Chondrocyte (in vitro differentiated cells): Measurements from ENCODE around the gene TMTC4. TPM values are rescaled to one million over a fixed set of nuclear protein-coding genes. Genes with fewer than 3 reads are reported as not detected.

Experiments
- DNase-seq: peaks from one replicate; pipeline ENCODE4 v3.0.0; 2021; ENCODE audit warnings: mixed read lengths, low spot score
- H3K27ac Mint-ChIP-seq: one replicate; pipeline ENCODE4 v1.8.0; 2021; ENCODE audit warnings: mild to moderate bottlenecking, moderate library complexity, mixed read lengths; ENCODE audit not compliant: unreplicated experiment
- H3K27me3 Mint-ChIP-seq: 2 replicates; pipeline ENCODE4 v1.8.0; 2021; ENCODE audit warnings: low read depth, mixed read lengths
- H3K36me3 Mint-ChIP-seq: 2 replicates; pipeline ENCODE4 v1.8.0; 2021; ENCODE audit warnings: low read depth, mixed read lengths
- H3K4me1 Mint-ChIP-seq: 2 replicates; pipeline ENCODE4 v1.8.0; 2021; ENCODE audit warnings: low read depth, mild to moderate bottlenecking, mixed read lengths
- H3K4me3 Mint-ChIP-seq: one replicate; pipeline ENCODE4 v1.8.0; 2021; ENCODE audit warnings: mild to moderate bottlenecking, moderate library complexity, mixed read lengths; ENCODE audit not compliant: unreplicated experiment
- H3K9me3 Mint-ChIP-seq: 2 replicates; pipeline ENCODE4 v1.8.0; 2021; ENCODE audit warnings: low read depth, mixed read lengths
- total RNA-seq: library from RNA; stranded (reverse); gene quantifications from 3 replicates; pipeline ENCODE4 v1.2.1, GENCODE V29; 2021
- TF ChIP-seq, protein P1 (sequence below): fragments of 200-600 bp; sonication (generic); IDR thresholded peaks from 2 replicates; pipeline ENCODE4 v1.5.0; 2021; ENCODE audit warnings: antibody characterized with exemption, mild to moderate bottlenecking, moderate library complexity

TMTC4 gene
- total RNA-seq, 1 donor from 2014 or later, result 11.5 TPM

DNA sequence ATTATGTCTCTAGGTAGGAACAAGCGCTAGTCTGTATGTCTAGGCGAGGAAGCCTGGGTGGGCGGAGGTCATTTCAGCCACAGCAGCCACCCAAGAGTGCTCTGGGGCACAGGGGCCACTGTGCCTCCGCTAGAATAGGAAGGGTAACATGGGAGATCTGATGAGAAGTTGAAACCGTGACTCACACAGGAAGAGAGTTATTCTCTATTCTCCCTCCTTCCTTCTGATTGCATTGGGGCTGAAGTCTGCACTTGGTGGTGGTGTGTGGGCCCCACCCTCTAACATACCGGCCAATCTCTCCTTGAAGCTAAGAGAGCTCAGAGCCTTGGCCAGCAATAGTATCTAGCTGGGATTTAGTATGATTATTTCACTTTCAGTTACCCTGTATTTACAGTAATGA is 65.7 kb downstream of the TMTC4 start:
- Mint-ChIP-seq H3K4me1 (peaks cover 6% of the 10 kb centered on the region), H3K9me3 (no peaks in the 10 kb centered on the region), H3K27ac (no peak overlapping the region), H3K27me3 (no peaks in the 10 kb centered on the region), H3K36me3 (peaks cover 13% of the 10 kb centered on the region), H3K4me3 (no peak overlapping the region)
- no peak for DNase-seq
- TF ChIP-seq, protein P1, sequence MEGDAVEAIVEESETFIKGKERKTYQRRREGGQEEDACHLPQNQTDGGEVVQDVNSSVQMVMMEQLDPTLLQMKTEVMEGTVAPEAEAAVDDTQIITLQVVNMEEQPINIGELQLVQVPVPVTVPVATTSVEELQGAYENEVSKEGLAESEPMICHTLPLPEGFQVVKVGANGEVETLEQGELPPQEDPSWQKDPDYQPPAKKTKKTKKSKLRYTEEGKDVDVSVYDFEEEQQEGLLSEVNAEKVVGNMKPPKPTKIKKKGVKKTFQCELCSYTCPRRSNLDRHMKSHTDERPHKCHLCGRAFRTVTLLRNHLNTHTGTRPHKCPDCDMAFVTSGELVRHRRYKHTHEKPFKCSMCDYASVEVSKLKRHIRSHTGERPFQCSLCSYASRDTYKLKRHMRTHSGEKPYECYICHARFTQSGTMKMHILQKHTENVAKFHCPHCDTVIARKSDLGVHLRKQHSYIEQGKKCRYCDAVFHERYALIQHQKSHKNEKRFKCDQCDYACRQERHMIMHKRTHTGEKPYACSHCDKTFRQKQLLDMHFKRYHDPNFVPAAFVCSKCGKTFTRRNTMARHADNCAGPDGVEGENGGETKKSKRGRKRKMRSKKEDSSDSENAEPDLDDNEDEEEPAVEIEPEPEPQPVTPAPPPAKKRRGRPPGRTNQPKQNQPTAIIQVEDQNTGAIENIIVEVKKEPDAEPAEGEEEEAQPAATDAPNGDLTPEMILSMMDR, result no peak

DNA sequence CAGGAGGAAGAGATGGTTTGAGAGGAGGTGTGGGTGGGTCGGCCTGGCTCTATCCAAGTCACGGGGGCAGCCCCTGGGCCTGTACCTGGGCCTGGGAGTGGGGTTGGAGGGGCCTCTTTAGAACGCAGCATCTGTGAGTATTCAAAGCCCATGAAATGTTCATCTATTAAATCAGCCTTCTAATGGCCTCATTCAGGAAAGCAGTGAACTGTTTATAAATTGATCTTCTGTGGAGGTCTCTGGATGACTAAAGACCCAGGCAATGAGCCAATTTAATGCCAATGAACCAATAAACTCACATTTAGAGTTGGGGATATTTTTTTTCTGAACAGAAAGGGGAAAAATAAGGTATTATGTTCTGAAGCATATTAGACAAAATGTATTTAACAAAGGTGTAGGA is 66.1 kb downstream of the TMTC4 start:
- H3K4me1 Mint-ChIP-seq, result peaks cover 6% of the 10 kb centered on the region
- H3K9me3 Mint-ChIP-seq, result no peaks in the 10 kb centered on the region
- peaks cover 13% of the 10 kb centered on the region for H3K36me3 Mint-ChIP-seq
- no peak for DNase-seq
- TF ChIP-seq, protein P1, result no peak
- no peaks in the 10 kb centered on the region for H3K27me3 Mint-ChIP-seq
- no peak overlapping the region for H3K4me3 Mint-ChIP-seq
- no peak overlapping the region for H3K27ac Mint-ChIP-seq

DNA sequence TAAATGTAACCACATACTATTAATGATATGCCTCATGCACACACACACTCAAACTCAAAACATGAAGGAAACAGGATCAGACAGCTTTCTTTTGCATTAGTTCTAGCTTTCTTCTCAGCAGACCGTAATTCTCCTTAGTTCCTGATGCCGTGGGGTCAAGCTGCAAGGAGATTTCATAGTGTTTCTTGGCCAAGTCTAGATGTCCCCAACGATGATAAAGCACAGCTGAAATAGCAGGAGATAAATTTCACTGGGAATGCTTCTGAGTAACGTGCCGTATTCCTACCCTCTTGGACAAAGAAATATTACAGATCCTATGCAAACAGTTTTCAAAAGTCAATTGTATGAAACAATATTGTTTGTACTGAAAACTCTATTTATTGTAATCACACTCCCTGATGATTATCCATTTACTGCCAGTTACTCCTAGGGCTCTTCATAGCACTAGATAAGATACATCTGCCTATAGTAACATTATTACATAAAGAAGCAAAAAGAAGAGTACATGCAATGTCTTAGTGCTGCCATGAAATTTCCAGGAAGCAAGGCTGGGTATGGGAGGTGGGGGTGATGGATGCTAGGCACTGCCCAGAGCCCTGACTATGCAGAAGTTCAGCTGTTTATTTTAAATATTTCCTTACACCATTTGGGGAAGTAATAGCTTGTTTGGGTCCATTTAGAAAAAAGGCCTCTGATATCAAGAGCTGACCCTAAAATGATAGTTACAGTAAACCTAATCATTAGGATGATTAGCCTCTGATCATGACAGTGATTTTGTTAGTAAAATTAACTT is 69.5 kb downstream of the TMTC4 start:
- no peak overlapping the region for H3K27ac Mint-ChIP-seq
- H3K4me1 Mint-ChIP-seq, result peaks cover 12% of the 10 kb centered on the region
- no peak for DNase-seq
- peaks cover 11% of the 10 kb centered on the region for H3K36me3 Mint-ChIP-seq
- TF ChIP-seq, protein P1, result no peak
- H3K9me3 Mint-ChIP-seq, result no peaks in the 10 kb centered on the region
- no peaks in the 10 kb centered on the region for H3K27me3 Mint-ChIP-seq
- H3K4me3 Mint-ChIP-seq, result no peak overlapping the region

DNA sequence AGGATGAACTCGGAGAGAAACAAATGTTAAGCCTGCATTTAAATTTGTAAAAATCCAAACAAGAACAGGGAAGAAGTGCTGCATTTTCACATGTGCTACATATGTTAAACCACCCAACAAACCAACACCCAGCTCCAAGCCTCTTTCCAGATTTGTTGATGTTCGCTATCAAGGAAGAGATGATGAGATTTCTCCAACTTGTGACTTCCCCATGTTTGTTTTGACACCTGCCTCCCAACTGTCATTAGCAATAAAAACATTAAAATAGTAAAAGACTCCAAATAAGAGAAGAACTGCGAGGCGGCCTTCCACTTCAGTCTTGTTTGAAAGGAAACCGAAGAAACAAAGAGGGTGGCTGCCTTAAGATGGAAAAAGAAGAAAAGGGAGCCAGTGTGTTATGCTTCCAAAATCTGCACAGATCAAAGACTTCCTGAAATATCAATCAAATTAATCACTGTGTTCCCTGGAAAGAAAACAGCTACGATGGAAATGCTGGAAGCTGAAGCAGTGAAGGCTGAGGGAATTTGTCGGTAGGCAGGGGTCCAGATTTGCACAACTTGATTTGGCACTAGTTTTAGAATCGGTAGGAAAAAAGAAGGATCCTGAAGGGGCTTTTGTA is 72.0 kb downstream of the TMTC4 start:
- Mint-ChIP-seq H3K27ac (no peak overlapping the region), H3K27me3 (no peaks in the 10 kb centered on the region)
- no peak for DNase-seq

DNA sequence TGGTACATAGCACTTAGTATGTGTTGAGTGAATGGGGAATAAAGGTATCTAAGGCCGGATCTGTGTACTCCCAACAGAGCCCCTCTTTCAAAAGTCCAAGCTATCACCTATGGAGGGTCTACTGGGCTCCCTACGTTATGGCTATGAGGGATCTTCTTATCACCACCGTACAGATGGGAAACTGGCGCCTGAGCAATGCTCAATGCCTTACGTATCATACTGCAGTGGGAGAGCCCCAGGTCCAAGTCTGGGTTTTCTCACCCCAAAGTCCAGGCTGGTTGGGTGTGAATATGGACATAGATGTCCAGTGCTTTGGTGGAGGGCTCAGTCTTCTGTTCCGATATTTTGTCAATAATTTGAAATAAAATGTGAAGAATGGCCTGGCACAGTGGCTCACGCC is 72.9 kb downstream of the TMTC4 start:
- Mint-ChIP-seq H3K27me3 (no peaks in the 10 kb centered on the region), H3K27ac (no peak overlapping the region), H3K4me1 (peaks cover 12% of the 10 kb centered on the region), H3K4me3 (no peak overlapping the region), H3K9me3 (peaks cover 7% of the 10 kb centered on the region), H3K36me3 (peaks cover 3% of the 10 kb centered on the region)
- no peak for DNase-seq
- TF ChIP-seq, protein P1, result no peak

More for the DNA sequence above, 72.0 kb downstream of the TMTC4 start:
- no peak overlapping the region for H3K4me3 Mint-ChIP-seq
- no peaks in the 10 kb centered on the region for H3K9me3 Mint-ChIP-seq
- peaks cover 12% of the 10 kb centered on the region for H3K4me1 Mint-ChIP-seq
- TF ChIP-seq, protein P1, result no peak
- H3K36me3 Mint-ChIP-seq, result peaks cover 5% of the 10 kb centered on the region
